Suprapubic skin (tissue), 4 donors: ENCODE data around the gene OR56A3.

ENCODE experiments used
- EP300 ChIP-seq: sonication (generic); formaldehyde crosslinking; IDR thresholded peaks from one replicate; pipeline ENCODE4 v1.6.1; 2017; ENCODE audit warnings: antibody characterized with exemption
- POLR2AphosphoS5 ChIP-seq, 3 donors: sonication (generic); formaldehyde crosslinking; IDR thresholded peaks; one replicate each; pipeline ENCODE4 v1.6.1; 2017; ENCODE audit warnings: antibody characterized with exemption in 3 of 3
- TF ChIP-seq, protein P1 (sequence below), 2 donors: fragments of 200-600 bp in 1 of 2; fragments of 450-650 bp in 1 of 2; sonication (generic) in 1 of 2; IDR thresholded peaks; one replicate each; pipeline ENCODE4 v1.5.1; 2016 to 2019; ENCODE audit warnings: antibody characterized with exemption in 2 of 2, mild to moderate bottlenecking in 1 of 2, moderate library complexity in 1 of 2

GRCh38 chr11:5938603-5938965 lies 3.5 kb upstream of the OR56A3 start:
- TF ChIP-seq, protein P1, sequence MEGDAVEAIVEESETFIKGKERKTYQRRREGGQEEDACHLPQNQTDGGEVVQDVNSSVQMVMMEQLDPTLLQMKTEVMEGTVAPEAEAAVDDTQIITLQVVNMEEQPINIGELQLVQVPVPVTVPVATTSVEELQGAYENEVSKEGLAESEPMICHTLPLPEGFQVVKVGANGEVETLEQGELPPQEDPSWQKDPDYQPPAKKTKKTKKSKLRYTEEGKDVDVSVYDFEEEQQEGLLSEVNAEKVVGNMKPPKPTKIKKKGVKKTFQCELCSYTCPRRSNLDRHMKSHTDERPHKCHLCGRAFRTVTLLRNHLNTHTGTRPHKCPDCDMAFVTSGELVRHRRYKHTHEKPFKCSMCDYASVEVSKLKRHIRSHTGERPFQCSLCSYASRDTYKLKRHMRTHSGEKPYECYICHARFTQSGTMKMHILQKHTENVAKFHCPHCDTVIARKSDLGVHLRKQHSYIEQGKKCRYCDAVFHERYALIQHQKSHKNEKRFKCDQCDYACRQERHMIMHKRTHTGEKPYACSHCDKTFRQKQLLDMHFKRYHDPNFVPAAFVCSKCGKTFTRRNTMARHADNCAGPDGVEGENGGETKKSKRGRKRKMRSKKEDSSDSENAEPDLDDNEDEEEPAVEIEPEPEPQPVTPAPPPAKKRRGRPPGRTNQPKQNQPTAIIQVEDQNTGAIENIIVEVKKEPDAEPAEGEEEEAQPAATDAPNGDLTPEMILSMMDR (IDR thresholded peaks at IDR 0.05), result no peak
- TF ChIP-seq POLR2AphosphoS5 (IDR thresholded peaks at IDR 0.05) (no peak), EP300 (no peak)
